HG03135 (cell line): ENCODE measurements around the gene PIGL.
"Not testable (repeated sequence)": the region's sequence is repeated elsewhere in the genome, so short reads cannot be mapped to it uniquely, and the experiment has no call there.

Experiments
- ATAC-seq: cut with Tn5 transposase; IDR thresholded peaks from one replicate; pipeline ENCODE4 v1.9.1; 2021; ENCODE audit warnings: mild to moderate bottlenecking, moderate library complexity; ENCODE audit not compliant: unreplicated experiment

PIGL gene

GRCh38 chr17:16304830-16305229 lies 87.8 kb downstream of the PIGL start:
- no peak for ATAC-seq

DNA sequence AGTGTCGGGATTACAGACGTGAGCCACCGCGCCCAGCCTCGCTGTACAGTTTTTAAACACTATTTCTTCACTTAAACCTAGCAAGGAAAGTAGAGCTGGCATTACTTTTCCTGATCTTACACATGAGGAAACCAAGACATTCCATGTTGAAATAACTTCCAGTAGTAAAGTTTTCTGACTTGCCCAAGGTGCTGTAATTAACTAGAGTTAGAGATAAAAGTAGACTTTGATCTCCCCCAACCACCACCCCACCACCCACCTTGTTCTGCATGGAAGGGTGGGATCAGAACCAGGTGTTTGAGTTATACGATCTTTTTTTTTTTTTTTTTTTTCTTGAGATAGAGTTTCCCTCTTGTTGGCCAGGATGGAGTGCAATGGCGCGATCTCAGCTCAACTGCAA lies 89.2 kb downstream of the PIGL start:
- ATAC-seq = no peak

- not testable (repeated sequence) for ATAC-seq
These were observed 95.1 kb downstream of the PIGL start for GRCh38 chr17:16312061-16312460.

- no peak for ATAC-seq
These were observed 96.4 kb downstream of the PIGL start for GRCh38 chr17:16313139-16314090.

DNA sequence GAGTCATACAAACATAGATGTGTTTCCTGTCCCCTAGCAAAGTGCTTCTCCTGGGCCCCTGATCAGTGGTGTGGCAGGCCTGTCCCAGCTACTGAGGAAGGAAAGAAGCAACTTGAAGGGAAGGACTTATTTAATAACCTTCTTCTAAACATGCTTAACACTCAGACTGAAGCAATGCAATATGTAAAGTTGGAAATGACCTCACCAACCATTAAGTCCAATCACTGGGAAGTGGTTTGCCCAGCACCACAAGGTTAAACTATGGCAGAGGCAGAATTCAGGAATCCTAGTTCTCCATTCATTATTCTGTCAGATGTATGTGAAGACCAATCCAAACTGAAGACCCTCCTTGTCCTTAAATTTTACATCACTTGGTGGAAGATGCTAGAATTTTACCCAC lies 97.2 kb downstream of the PIGL start:
- no peak for ATAC-seq

DNA sequence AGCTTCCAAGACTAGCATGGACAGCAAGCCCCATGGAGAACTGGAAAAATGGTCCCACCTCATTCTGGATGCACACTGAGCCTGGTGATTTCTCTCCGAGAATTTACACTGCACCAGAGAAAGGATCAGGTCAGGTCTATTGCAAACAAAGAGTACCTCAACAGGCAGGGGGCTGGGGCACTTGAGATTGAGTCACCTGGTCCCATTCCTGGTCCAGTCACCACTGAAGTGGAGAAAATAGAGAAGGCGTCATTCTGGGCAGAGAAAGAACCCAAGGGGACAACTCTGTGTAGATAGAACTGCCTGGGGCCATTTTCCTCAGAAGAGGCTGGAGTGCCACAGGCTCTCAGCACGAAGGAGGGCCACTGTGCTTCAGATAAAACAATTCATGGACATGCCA lies 97.8 kb downstream of the PIGL start:
- no peak for ATAC-seq

GRCh38 chr17:16319969-16320368 lies 103.0 kb downstream of the PIGL start:
- ATAC-seq = no peak

- no peak for ATAC-seq
These were observed 105.6 kb downstream of the PIGL start for GRCh38 chr17:16322636-16323035.

DNA sequence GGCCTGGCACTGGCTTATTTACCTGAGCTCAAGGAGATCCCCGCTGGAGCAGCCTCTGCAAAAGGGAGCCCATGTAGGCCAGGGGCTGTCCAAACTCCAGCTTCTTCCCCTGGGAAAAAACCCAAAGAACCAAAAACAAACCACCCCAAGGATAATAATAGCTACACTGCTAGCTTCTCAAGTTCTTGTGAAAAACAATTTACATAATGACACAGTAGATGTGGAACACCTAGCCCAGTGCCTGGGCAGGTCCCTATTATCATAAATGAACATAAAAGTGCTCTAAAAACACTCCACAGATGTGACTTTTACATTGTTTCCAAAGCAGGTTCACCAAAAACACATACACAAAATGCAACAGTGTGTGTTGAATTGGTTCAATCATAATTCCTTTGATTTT lies 109.0 kb downstream of the PIGL start:
- no peak for ATAC-seq

- ATAC-seq = no peak
These were observed 110.0 kb downstream of the PIGL start for GRCh38 chr17:16327018-16327417.

GRCh38 chr17:16328997-16329396 lies 112.0 kb downstream of the PIGL start:
- ATAC-seq = no peak

- no peak for ATAC-seq
These were observed 112.7 kb downstream of the PIGL start for GRCh38 chr17:16329519-16330271.

GRCh38 chr17:16338391-16338790 lies 121.4 kb downstream of the PIGL start:
- ATAC-seq = no peak

DNA sequence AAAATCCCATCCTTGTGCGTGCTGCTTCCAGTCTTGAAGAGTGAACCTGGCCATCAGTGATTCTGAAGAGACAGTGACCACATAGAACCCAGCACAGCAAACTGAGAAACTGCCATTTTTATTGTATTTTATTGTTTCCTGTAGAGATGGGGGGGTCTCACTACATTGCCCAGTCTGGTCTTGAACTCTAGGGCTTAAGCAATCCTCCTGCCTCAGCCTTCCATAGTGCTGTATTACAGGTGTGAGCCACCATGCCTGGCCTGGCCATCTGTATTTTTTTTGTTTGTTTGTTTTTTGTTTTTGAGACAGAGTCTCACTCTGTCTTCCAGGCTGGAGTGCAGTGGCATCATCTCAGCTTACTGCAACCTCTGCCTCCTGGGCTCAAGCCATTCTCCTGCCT lies 122.4 kb downstream of the PIGL start:
- no peak for ATAC-seq

DNA sequence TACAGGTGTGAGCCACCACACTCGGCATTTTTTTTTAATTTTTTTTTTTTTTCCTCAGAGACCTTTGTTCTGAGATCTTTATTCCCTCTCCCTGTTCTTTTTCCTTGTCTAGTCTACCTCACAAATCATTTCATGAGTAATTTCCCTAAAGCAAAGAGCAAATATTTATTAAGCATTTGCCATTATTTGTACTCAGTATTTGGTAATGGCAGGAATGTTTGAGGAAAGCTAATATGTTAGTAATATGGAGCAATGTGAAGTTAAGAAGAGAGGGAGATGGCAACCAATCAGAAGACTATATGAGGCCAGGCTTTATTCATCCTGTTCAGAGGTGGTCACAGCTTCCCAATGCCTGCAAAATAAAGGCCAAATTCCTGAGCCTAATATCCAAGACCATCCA lies 122.9 kb downstream of the PIGL start:
- ATAC-seq = no peak

DNA sequence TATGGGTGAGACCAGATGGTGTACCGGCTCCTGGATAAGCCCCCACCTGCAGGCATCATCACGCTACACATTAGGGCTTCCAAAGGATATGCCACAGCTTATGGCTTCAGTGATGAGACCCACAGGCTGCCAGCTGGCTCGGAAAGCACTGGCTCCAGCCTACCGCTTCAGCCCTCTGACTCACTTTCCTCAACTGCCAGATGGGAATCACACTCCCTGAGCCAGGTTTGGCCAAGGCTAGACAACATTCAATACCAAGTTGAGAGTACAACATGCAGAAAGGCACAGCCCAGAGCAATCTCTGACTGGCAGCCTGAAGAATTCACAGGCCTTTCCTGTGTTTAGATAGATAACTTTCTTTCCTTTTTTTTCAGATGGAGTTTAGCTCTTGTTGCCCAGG lies 126.0 kb downstream of the PIGL start:
- ATAC-seq = no peak

GRCh38 chr17:16343569-16343968 lies 126.6 kb downstream of the PIGL start:
- ATAC-seq = no peak

- ATAC-seq = no peak
These were observed 128.6 kb downstream of the PIGL start for GRCh38 chr17:16345565-16345964.

DNA sequence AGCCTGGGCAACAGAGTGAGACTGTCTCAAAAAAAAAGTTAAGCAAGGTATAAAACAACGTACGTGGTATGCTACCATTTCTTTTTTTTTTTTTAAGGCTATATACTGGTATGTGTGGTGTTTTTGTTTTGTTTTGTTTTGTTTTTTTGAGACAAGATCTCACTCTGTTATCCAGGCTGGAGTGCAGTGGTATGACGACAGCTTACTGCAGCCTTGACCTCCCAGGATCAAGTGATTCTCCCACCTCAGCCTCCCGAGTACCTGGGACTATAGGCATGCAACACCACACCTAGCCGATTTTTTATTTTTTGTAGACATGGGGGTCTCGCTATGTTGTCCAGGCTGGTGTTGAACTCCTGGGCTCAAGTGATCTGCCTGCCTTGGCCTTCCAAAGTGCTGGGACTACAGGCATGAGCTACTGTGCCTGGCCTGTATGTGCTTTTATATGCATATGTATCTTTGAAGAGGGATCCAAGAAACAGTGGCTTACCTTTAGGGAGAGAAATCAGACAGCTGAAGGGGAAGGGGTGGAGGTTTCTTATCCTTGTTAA lies 129.8 kb downstream of the PIGL start:
- no peak for ATAC-seq

- no peak for ATAC-seq
These were observed 131.6 kb downstream of the PIGL start for GRCh38 chr17:16348586-16348985.

- no peak for ATAC-seq
These were observed 132.4 kb downstream of the PIGL start for GRCh38 chr17:16349431-16349830.

GRCh38 chr17:16351831-16352230 lies 134.8 kb downstream of the PIGL start:
- no peak for ATAC-seq
